Neuronal stem cell (in vitro differentiated cells): ENCODE measurements around the gene LDHB.

Experiments used
- DNase-seq: peaks from one replicate; pipeline ENCODE4 v3.0.0-alpha.2; 2013; ENCODE audit warnings: low spot score
- H2AFZ ChIP-seq: one replicate; pipeline ENCODE4 v1.6.1; 2013; ENCODE audit warnings: mild to moderate bottlenecking, low read length, inconsistent platforms
- H2AK5ac ChIP-seq: 2 replicates; pipeline ENCODE4 v1.6.1; 2013; ENCODE audit warnings: low read depth, mild to moderate bottlenecking, inconsistent platforms, low read length, moderate library complexity, mixed read lengths
- H2BK120ac ChIP-seq: 2 replicates; pipeline ENCODE4 v1.6.1; 2013; ENCODE audit warnings: low read depth, mild to moderate bottlenecking, inconsistent platforms, low read length, moderate library complexity, mixed read lengths
- H2BK12ac ChIP-seq: one replicate; pipeline ENCODE4 v1.6.1; 2013; ENCODE audit warnings: low read length, inconsistent platforms
- H2BK15ac ChIP-seq: 2 replicates; pipeline ENCODE4 v1.6.1; 2013; ENCODE audit warnings: mild to moderate bottlenecking, low read length, inconsistent platforms, mixed read lengths
- H2BK5ac ChIP-seq: one replicate; pipeline ENCODE4 v1.6.1; 2013; ENCODE audit warnings: inconsistent platforms, mild to moderate bottlenecking, low read length, moderate library complexity
- H3K14ac ChIP-seq: one replicate; pipeline ENCODE4 v1.6.1; 2013; ENCODE audit warnings: low read length, inconsistent platforms
- H3K18ac ChIP-seq: 2 replicates; pipeline ENCODE4 v1.6.1; 2013; ENCODE audit warnings: low read length, inconsistent platforms
- H3K23ac ChIP-seq: 2 replicates; pipeline ENCODE4 v1.6.1; 2013; ENCODE audit warnings: low read depth, mild to moderate bottlenecking, mixed read lengths, low read length, inconsistent platforms; ENCODE audit not compliant: poor library complexity
- H3K27ac ChIP-seq: replicated peaks from 3 replicates; pipeline ENCODE4 v1.5.1; 2013; ENCODE audit warnings: low read length, inconsistent platforms
- H3K27me3 ChIP-seq, 3 experiments: 2 replicates each; pipeline ENCODE4 v1.6.1; 2013; ENCODE audit warnings: low read length in 3 of 3, mild to moderate bottlenecking in 2 of 3, inconsistent platforms in 1 of 3, low read depth in 1 of 3, mixed read lengths in 1 of 3, moderate library complexity in 1 of 3; ENCODE audit not compliant: control insufficient read depth in 3 of 3, insufficient read depth in 3 of 3
- H3K36me3 ChIP-seq, 2 donors: replicated peaks in 1 of 2; 2 replicates each; pipeline ENCODE4 v1.6.1; 2013; ENCODE audit warnings: low read length in 2 of 2; ENCODE audit not compliant: control insufficient read depth in 2 of 2, insufficient read depth in 2 of 2
- H3K4ac ChIP-seq: 2 replicates; pipeline ENCODE4 v1.6.1; 2013; ENCODE audit warnings: inconsistent platforms, mild to moderate bottlenecking, low read length, moderate library complexity
- H3K4me1 ChIP-seq, 2 donors: 1 replicate in 1 of 2; 2 replicates in 1 of 2; pipeline ENCODE4 v1.6.1; 2013; ENCODE audit warnings: low read length in 2 of 2, low read depth in 1 of 2; ENCODE audit not compliant: control insufficient read depth in 2 of 2, insufficient read depth in 1 of 2
- H3K4me2 ChIP-seq: one replicate; pipeline ENCODE4 v1.6.1; 2013; ENCODE audit warnings: mild to moderate bottlenecking, low read length, inconsistent platforms; ENCODE audit not compliant: insufficient read depth, poor library complexity, severe bottlenecking
- H3K4me3 ChIP-seq, 2 donors: 2 replicates each; pipeline ENCODE4 v1.5.1; 2013; ENCODE audit warnings: low read length in 2 of 2, mild to moderate bottlenecking in 2 of 2, inconsistent platforms in 1 of 2, moderate library complexity in 1 of 2
- H3K79me1 ChIP-seq: one replicate; pipeline ENCODE4 v1.6.1; 2013; ENCODE audit warnings: low read depth, mild to moderate bottlenecking, inconsistent platforms, low read length, moderate library complexity
- H3K9ac ChIP-seq: one replicate; pipeline ENCODE4 v1.6.1; 2013; ENCODE audit warnings: mild to moderate bottlenecking, low read depth, low read length, inconsistent platforms; ENCODE audit not compliant: poor library complexity
- H3K9me3 ChIP-seq, 2 donors: replicated peaks in 1 of 2; 2 replicates each; pipeline versions ENCODE3 to v1.6.1; 2013; ENCODE audit warnings: low read length in 2 of 2, mild to moderate bottlenecking in 2 of 2, inconsistent platforms in 1 of 2, low read depth in 1 of 2, mixed read lengths in 1 of 2, moderate library complexity in 1 of 2; ENCODE audit not compliant: control insufficient read depth in 2 of 2, insufficient read depth in 1 of 2
- H4K8ac ChIP-seq: one replicate; pipeline ENCODE4 v1.6.1; 2013; ENCODE audit warnings: low read depth, mild to moderate bottlenecking, inconsistent platforms, low read length, moderate library complexity
- H4K91ac ChIP-seq: one replicate; pipeline ENCODE4 v1.6.1; 2013; ENCODE audit warnings: low read length, low read depth, mild to moderate bottlenecking, inconsistent platforms; ENCODE audit not compliant: poor library complexity
- WGBS, 2 donors: extraction: QIAGEN DNeasy Blood & Tissue Kit; methylation state at CpG; one replicate each; pipeline ENCODE4 v1.1.7; 2013; ENCODE audit warnings: missing lambda C conversion rate in 2 of 2, mixed read lengths in 1 of 2; ENCODE audit not compliant: insufficient read length in 2 of 2, insufficient replicate concordance in 1 of 2; ENCODE audit errors: extremely low coverage in 2 of 2; 5-methylcytosine and 5-hydroxymethylcytosine counted together

The LDHB gene

GRCh38 chr12:21655591-21655990 is 2.1 kb downstream of the LDHB start:
- no peak overlapping the region for H3K23ac ChIP-seq
- no peak overlapping the region for H3K4ac ChIP-seq
- no peak overlapping the region for H3K9ac ChIP-seq
- H3K18ac ChIP-seq = no peak overlapping the region
- H3K27me3 ChIP-seq = no peaks in the 10 kb centered on the region
- no peak overlapping the region for H4K91ac ChIP-seq
- H3K36me3 ChIP-seq = peaks cover 18 to 60% of the 10 kb centered on the region in 2 donors
- H4K8ac ChIP-seq = no peak overlapping the region
- no peak overlapping the region for H2AFZ ChIP-seq
- H2BK12ac ChIP-seq = no peak overlapping the region
- no peak overlapping the region for H3K4me2 ChIP-seq
- peak overlapping the region in 1 of 2 donors; percentile 84 for H3K4me3 ChIP-seq
- no peak overlapping the region for H3K27ac ChIP-seq
- no CpG with 5 or more reads among the region's 4 CpGs for WGBS, 2 donors
- peaks cover 4% of the 10 kb centered on the region for H3K79me1 ChIP-seq
- H3K14ac ChIP-seq = no peak overlapping the region
- no peak overlapping the region for H2BK15ac ChIP-seq
- peaks cover 0 to 4% of the 10 kb centered on the region in 2 donors for H3K4me1 ChIP-seq
- DNase-seq = no peak
- no peak overlapping the region for H2BK5ac ChIP-seq
- H2BK120ac ChIP-seq = no peak overlapping the region
- no peak overlapping the region for H2AK5ac ChIP-seq
- peaks cover 2 to 3% of the 10 kb centered on the region in 2 donors for H3K9me3 ChIP-seq

GRCh38 chr12:21651821-21652220 is 5.8 kb downstream of the LDHB start:
- WGBS, 2 donors = no CpG with 5 or more reads among the region's 1 CpG
- Histone ChIP-seq H3K9ac (no peak overlapping the region), H2AFZ (no peak overlapping the region), H2AK5ac (no peak overlapping the region), H2BK12ac (no peak overlapping the region), H3K36me3 (peaks cover 21 to 98% of the 10 kb centered on the region in 2 donors), H3K4me3 (no peak overlapping the region), H2BK120ac (no peak overlapping the region), H2BK5ac (no peak overlapping the region), H3K4me1 (peaks cover 0 to 4% of the 10 kb centered on the region in 2 donors), H2BK15ac (no peak overlapping the region), H4K91ac (no peak overlapping the region), H3K14ac (no peak overlapping the region), H3K27me3 (no peaks in the 10 kb centered on the region), H3K23ac (no peak overlapping the region), H3K9me3 (no peaks in the 10 kb centered on the region), H4K8ac (no peak overlapping the region), H3K4me2 (no peak overlapping the region), H3K4ac (no peak overlapping the region), H3K18ac (no peak overlapping the region), H3K79me1 (peaks cover 4% of the 10 kb centered on the region), H3K27ac (no peak overlapping the region)
- DNase-seq = no peak

GRCh38 chr12:21650997-21651396 is 6.6 kb downstream of the LDHB start:
- Histone ChIP-seq H3K14ac (no peak overlapping the region), H2BK12ac (no peak overlapping the region), H2AFZ (no peak overlapping the region), H3K23ac (no peak overlapping the region), H3K9ac (no peak overlapping the region), H2AK5ac (no peak overlapping the region), H3K4me3 (no peak overlapping the region), H3K4me2 (no peak overlapping the region), H3K27ac (no peak overlapping the region), H2BK5ac (no peak overlapping the region), H3K4me1 (peaks cover 0 to 4% of the 10 kb centered on the region in 2 donors), H3K36me3 (peaks cover 23 to 100% of the 10 kb centered on the region in 2 donors), H4K91ac (no peak overlapping the region), H3K18ac (no peak overlapping the region), H4K8ac (no peak overlapping the region), H3K79me1 (peaks cover 4% of the 10 kb centered on the region), H2BK15ac (no peak overlapping the region), H3K4ac (no peak overlapping the region), H2BK120ac (no peak overlapping the region), H3K27me3 (no peaks in the 10 kb centered on the region), H3K9me3 (no peaks in the 10 kb centered on the region)
- no peak for DNase-seq
- WGBS, 2 donors = no CpG with 5 or more reads among the region's 1 CpG

- no peak overlapping the region for H3K4me3 ChIP-seq
- no peak overlapping the region for H2BK15ac ChIP-seq
- H3K27ac ChIP-seq = no peak overlapping the region
- H4K91ac ChIP-seq = no peak overlapping the region
- H3K4ac ChIP-seq = no peak overlapping the region
- H2AFZ ChIP-seq = no peak overlapping the region
- H3K27me3 ChIP-seq = no peaks in the 10 kb centered on the region
- no peak overlapping the region for H2AK5ac ChIP-seq
- H4K8ac ChIP-seq = no peak overlapping the region
- no peak overlapping the region for H3K18ac ChIP-seq
- peaks cover 0 to 9% of the 10 kb centered on the region in 2 donors for H3K4me1 ChIP-seq
- H3K14ac ChIP-seq = no peak overlapping the region
- no peak for DNase-seq
- no CpG with 5 or more reads among the region's 3 CpGs for WGBS, 2 donors
- H3K9me3 ChIP-seq = no peaks in the 10 kb centered on the region
- H2BK12ac ChIP-seq = no peak overlapping the region
- no peak overlapping the region for H2BK5ac ChIP-seq
- H3K79me1 ChIP-seq = peaks cover 4% of the 10 kb centered on the region
- no peak overlapping the region for H3K4me2 ChIP-seq
- H3K9ac ChIP-seq = no peak overlapping the region
- peaks cover 27 to 100% of the 10 kb centered on the region in 2 donors for H3K36me3 ChIP-seq
- no peak overlapping the region for H2BK120ac ChIP-seq
- H3K23ac ChIP-seq = no peak overlapping the region
Measured at GRCh38 chr12:21649034-21649433, 8.6 kb downstream of the LDHB start.
